PFSK-1 (cell line): ENCODE measurements around the gene VPS8.

ENCODE experiments used
- FOXP2 ChIP-seq: optimal IDR thresholded peaks from 2 replicates; pipeline ENCODE3; 2011; ENCODE audit warnings: borderline replicate concordance, control low read depth, inconsistent platforms; ENCODE audit not compliant: insufficient read depth; ENCODE audit errors: extremely low read length, extremely low read depth
- POLR2AphosphoS5 ChIP-seq: IDR thresholded peaks from 2 replicates; pipeline ENCODE4 v1.6.1; 2012; ENCODE audit warnings: low read depth, mild to moderate bottlenecking, control low read depth, low read length, moderate library complexity
- REST ChIP-seq, 2 experiments: IDR thresholded peaks; 2 replicates each; pipeline versions ENCODE4 v1.6.1 to v1.8.0; 2011 to 2012; ENCODE audit warnings: low read depth in 2 of 2, low read length in 2 of 2, control low read depth in 1 of 2, inconsistent platforms in 1 of 2, mild to moderate bottlenecking in 1 of 2, moderate library complexity in 1 of 2; ENCODE audit not compliant: insufficient read depth in 1 of 2

GRCh38 chr3:185040425-185040824, 228.5 kb downstream of the VPS8 start:
- no peak for TF ChIP-seq POLR2AphosphoS5
- no peak for TF ChIP-seq REST (IDR thresholded peaks at IDR 0.05; ENCODE audit: insufficient read depth in 1 of 2, low read depth in 2 of 2, low read length in 2 of 2)
- TF ChIP-seq FOXP2, result no peak
